ENCODE results near the gene DENND6A.
"Not testable (repeated sequence)": the region's sequence is repeated elsewhere in the genome, so short reads cannot be mapped to it uniquely, and the experiment has no call there.

Gene DENND6A

GRCh38 chr3:57691411-57692132 is 1.3 kb downstream of the DENND6A start:
- DNase-seq, result peak in 2 of 5 experiments; percentile 4 to 11

- peak in 1 of 5 experiments; percentile 7 for DNase-seq
Observed at GRCh38 chr3:57689367-57690053, 3.4 kb downstream of the DENND6A start.

- DNase-seq, result no peak
Observed at GRCh38 chr3:57688291-57688690, 4.6 kb downstream of the DENND6A start.

- no peak for DNase-seq
Observed at GRCh38 chr3:57683286-57683685, 9.6 kb downstream of the DENND6A start.

GRCh38 chr3:57682284-57682683 is 10.6 kb downstream of the DENND6A start:
- DNase-seq, result no peak

GRCh38 chr3:57681691-57682090 is 11.2 kb downstream of the DENND6A start:
- DNase-seq, result peak in 2 of 5 experiments; percentile 18 to 40

GRCh38 chr3:57680046-57680445 is 12.8 kb downstream of the DENND6A start:
- no peak for DNase-seq

- DNase-seq, result no peak
Observed at GRCh38 chr3:57675530-57675929, 17.3 kb downstream of the DENND6A start.

- no peak for DNase-seq
Observed at GRCh38 chr3:57673156-57673555, 19.7 kb downstream of the DENND6A start.

GRCh38 chr3:57670543-57670942 is 22.3 kb downstream of the DENND6A start:
- no peak for DNase-seq

- no peak for DNase-seq
Observed at GRCh38 chr3:57661404-57661803, 31.5 kb downstream of the DENND6A start.

GRCh38 chr3:57659806-57660439 is 33.0 kb downstream of the DENND6A start:
- no peak for DNase-seq

GRCh38 chr3:57659004-57659673 is 33.7 kb downstream of the DENND6A start:
- DNase-seq, result no peak

GRCh38 chr3:57658536-57658935 is 34.3 kb downstream of the DENND6A start:
- no peak for DNase-seq

- no peak for DNase-seq
Observed at GRCh38 chr3:57655727-57656126, 37.1 kb downstream of the DENND6A start.

GRCh38 chr3:57654267-57654666 is 38.6 kb downstream of the DENND6A start:
- peak in 1 of 5 experiments; percentile 80 for DNase-seq

- no peak for DNase-seq
Observed at GRCh38 chr3:57652203-57652602, 40.7 kb downstream of the DENND6A start.

- peak in 1 of 5 experiments; percentile 7 for DNase-seq
Observed at GRCh38 chr3:57647292-57647940, 45.5 kb downstream of the DENND6A start.

GRCh38 chr3:57646723-57647122 is 46.2 kb downstream of the DENND6A start:
- no peak for DNase-seq

GRCh38 chr3:57644740-57645139 is 48.1 kb downstream of the DENND6A start:
- no peak for DNase-seq

GRCh38 chr3:57637391-57637790 is 55.5 kb downstream of the DENND6A start:
- DNase-seq, result no peak

- not testable (repeated sequence) for DNase-seq
Observed at GRCh38 chr3:57634259-57634658, 58.6 kb downstream of the DENND6A start.

GRCh38 chr3:57627976-57628375 is 64.9 kb downstream of the DENND6A start:
- DNase-seq, result no peak

Measured in T-helper 2 cell (primary cell).